Neutrophil (primary cell): Measurements from ENCODE around the gene KBTBD3.

Experiments
- H3K27ac ChIP-seq: fragments of 200-600 bp; sonication (generic); 2 replicates; pipeline ENCODE4 v1.5.1; 2016; ENCODE audit warnings: mild to moderate bottlenecking, moderate library complexity
- H3K27me3 ChIP-seq: fragments of 200-600 bp; sonication (generic); 2 replicates; pipeline ENCODE4 v1.6.0; 2016; ENCODE audit warnings: mild to moderate bottlenecking
- H3K36me3 ChIP-seq: fragments of 200-600 bp; sonication (generic); 2 replicates; pipeline ENCODE4 v1.5.1; 2017
- H3K4me1 ChIP-seq, 2 experiments: fragments of 200-600 bp in 1 of 2; sonication (generic) in 1 of 2; 1 replicate in 1 of 2; 2 replicates in 1 of 2; pipeline versions ENCODE4 v1.5.1 to v1.6.1; 2013 to 2016; ENCODE audit warnings: low read depth in 1 of 2, low read length in 1 of 2, mild to moderate bottlenecking in 1 of 2, moderate library complexity in 1 of 2; ENCODE audit not compliant: control insufficient read depth in 1 of 2, insufficient read depth in 1 of 2
- H3K4me3 ChIP-seq, 2 experiments: fragments of 200-600 bp in 1 of 2; sonication (generic) in 1 of 2; 1 replicate in 1 of 2; 2 replicates in 1 of 2; pipeline ENCODE4 v1.5.1; 2013 to 2016; ENCODE audit warnings: low read depth in 1 of 2, low read length in 1 of 2, mild to moderate bottlenecking in 1 of 2, moderate library complexity in 1 of 2
- H3K9me3 ChIP-seq: fragments of 200-600 bp; sonication (generic); 2 replicates; pipeline ENCODE4 v1.5.1; 2016
- CTCF ChIP-seq: fragments of 200-600 bp; sonication (generic); IDR thresholded peaks from 2 replicates; pipeline ENCODE4 v1.5.1; 2016; ENCODE audit warnings: antibody characterized with exemption

The KBTBD3 gene

GRCh38 chr11:106098893-106099553 is 21.9 kb upstream of the KBTBD3 start:
- no peaks in the 10 kb centered on the region for H3K4me1 ChIP-seq
- no peak overlapping the region for H3K27ac ChIP-seq
- no peak for TF ChIP-seq CTCF
- H3K4me3 ChIP-seq = no peak overlapping the region
- no peaks in the 10 kb centered on the region for H3K27me3 ChIP-seq
- H3K9me3 ChIP-seq = no peaks in the 10 kb centered on the region
- H3K36me3 ChIP-seq = peaks cover 43% of the 10 kb centered on the region

GRCh38 chr11:106092446-106092845 is 15.3 kb upstream of the KBTBD3 start:
- TF ChIP-seq CTCF = no peak
- H3K36me3 ChIP-seq = peaks cover 62% of the 10 kb centered on the region
- H3K27ac ChIP-seq = no peak overlapping the region
- no peaks in the 10 kb centered on the region for H3K9me3 ChIP-seq
- no peaks in the 10 kb centered on the region for H3K4me1 ChIP-seq
- no peak overlapping the region for H3K4me3 ChIP-seq
- H3K27me3 ChIP-seq = no peaks in the 10 kb centered on the region

GRCh38 chr11:106091480-106092123 is 14.5 kb upstream of the KBTBD3 start:
- TF ChIP-seq CTCF = no peak
- Histone ChIP-seq H3K4me3 (no peak overlapping the region), H3K9me3 (no peaks in the 10 kb centered on the region), H3K36me3 (peaks cover 53% of the 10 kb centered on the region), H3K27me3 (no peaks in the 10 kb centered on the region), H3K4me1 (no peaks in the 10 kb centered on the region), H3K27ac (no peak overlapping the region)

- Histone ChIP-seq H3K27ac (no peak overlapping the region), H3K27me3 (no peaks in the 10 kb centered on the region), H3K36me3 (peaks cover 27% of the 10 kb centered on the region), H3K4me1 (no peaks in the 10 kb centered on the region), H3K4me3 (no peak overlapping the region), H3K9me3 (no peaks in the 10 kb centered on the region)
- no peak for TF ChIP-seq CTCF
These were observed 11.7 kb upstream of the KBTBD3 start for GRCh38 chr11:106088896-106089295.

GRCh38 chr11:106087815-106088435 is 10.8 kb upstream of the KBTBD3 start:
- H3K27me3 ChIP-seq = no peaks in the 10 kb centered on the region
- H3K4me3 ChIP-seq = no peak overlapping the region
- peaks cover 22% of the 10 kb centered on the region for H3K36me3 ChIP-seq
- H3K27ac ChIP-seq = no peak overlapping the region
- peak; percentile 66 for TF ChIP-seq CTCF
- H3K9me3 ChIP-seq = no peaks in the 10 kb centered on the region
- no peaks in the 10 kb centered on the region for H3K4me1 ChIP-seq
